HepG2 (cell line): Measurements from ENCODE around the gene CA5B. TPM values are rescaled to one million over a fixed set of nuclear protein-coding genes. Genes with fewer than 3 reads are reported as not detected.

ENCODE experiments used
- ATAC-seq: fragments of 200-7000 bp; cut with Tn5 transposase; 3 replicates; pipeline ENCODE4 v1.9.1; 2020; ENCODE audit warnings: mild to moderate bottlenecking, moderate library complexity
- Bru-seq: library from RNA; stranded (reverse); fragments of 400-500 nt; gene quantifications from one replicate; lab custom pipeline; 2021; lab: Mats Ljungman, UMichigan
- BruChase-seq, 2 experiments: library from RNA; stranded (reverse); fragments of 400-500 nt; gene quantifications; one replicate each; lab custom pipeline; 2021; lab: Mats Ljungman, UMichigan
- BruUV-seq: library from RNA; stranded (reverse); fragments of 400-500 nt; replicated peaks from 2 replicates; lab custom pipeline; 2021; lab: Mats Ljungman, UMichigan
- CTCF ChIA-PET: fragments of 300-600 bp; formaldehyde crosslinking; extraction: SDS; loops from one replicate; lab custom pipeline; 2021; ENCODE audit warnings: low total read pairs, inconsistent platforms, low intra/inter-chr PET ratio; lab: Yijun Ruan, JAX
- POLR2A ChIA-PET: fragments of 350-600 bp; sonication (Branson Sonifier 250); formaldehyde crosslinking; loops from one replicate; lab custom pipeline; 2020; ENCODE audit warnings: antibody characterized with exemption, inconsistent platforms; lab: Yijun Ruan, JAX
- DNase-seq: peaks from one replicate; pipeline ENCODE4 v3.0.0-alpha.2; 2015; ENCODE audit warnings: low spot score
- FAIRE-seq: peaks from 3 replicates; lab custom pipeline; 2011; peaks lifted over from hg19 to GRCh38; lab: Jason Lieb, UNC
- H2AFZ ChIP-seq: one replicate; pipeline ENCODE4 v1.6.1; 2011; ENCODE audit warnings: low read length, inconsistent platforms
- H3K27ac ChIP-seq: fragments of 300-600 bp; 3 replicates; pipeline ENCODE4 v1.8.0; 2011; ENCODE audit warnings: mixed run types, mild to moderate bottlenecking, mixed read lengths, low read length, inconsistent platforms; ENCODE audit not compliant: insufficient read depth; ENCODE audit errors: extremely low read length
- H3K27me3 ChIP-seq, 2 experiments: fragments of 200-600 bp in 1 of 2; 2 replicates in 1 of 2; 3 replicates in 1 of 2; pipeline versions ENCODE4 v1.6.0 to v1.8.0; 2011; ENCODE audit warnings: low read length in 2 of 2, mild to moderate bottlenecking in 2 of 2, moderate library complexity in 2 of 2, inconsistent platforms in 1 of 2; ENCODE audit not compliant: insufficient read depth in 2 of 2, control insufficient read depth in 1 of 2
- H3K36me3 ChIP-seq, 2 experiments: fragments of 200-600 bp in 1 of 2; replicated peaks in 1 of 2; 2 replicates in 1 of 2; 3 replicates in 1 of 2; pipeline versions ENCODE4 v1.5.1 to v1.8.0; 2011; ENCODE audit warnings: low read length in 2 of 2, inconsistent platforms in 1 of 2; ENCODE audit not compliant: insufficient read depth in 2 of 2, control insufficient read depth in 1 of 2
- H3K4me1 ChIP-seq: 2 replicates; pipeline ENCODE4 v1.5.1; 2012; ENCODE audit warnings: low read length, inconsistent platforms; ENCODE audit not compliant: insufficient read depth
- H3K4me2 ChIP-seq: 2 replicates; pipeline ENCODE4 v1.6.0; 2011; ENCODE audit warnings: low read depth, low read length, inconsistent platforms
- H3K4me3 ChIP-seq, 3 experiments: fragments of 200-600 bp in 1 of 3; sonication (generic), shearing (Covaris generic) in 1 of 3; replicated peaks in 1 of 3; 2 replicates each; pipeline ENCODE4 v1.5.1; 2011 to 2016; ENCODE audit warnings: low read length in 3 of 3, inconsistent platforms in 2 of 3, low read depth in 2 of 3, mild to moderate bottlenecking in 2 of 3, control low read depth in 1 of 3, mixed read lengths in 1 of 3; ENCODE audit not compliant: insufficient read depth in 1 of 3
- H3K79me2 ChIP-seq: one replicate; pipeline ENCODE4 v1.6.1; 2011; ENCODE audit warnings: low read length, inconsistent platforms; ENCODE audit not compliant: insufficient read depth
- H3K9ac ChIP-seq: 2 replicates; pipeline ENCODE4 v1.6.0; 2011; ENCODE audit warnings: mild to moderate bottlenecking, low read depth, low read length, inconsistent platforms; ENCODE audit not compliant: insufficient read depth
- H3K9me3 ChIP-seq: 2 replicates; pipeline ENCODE4 v1.5.1; 2012; ENCODE audit warnings: mild to moderate bottlenecking, low read length
- H4K20me1 ChIP-seq: 2 replicates; pipeline ENCODE4 v1.6.0; 2011; ENCODE audit warnings: inconsistent platforms, mild to moderate bottlenecking, low read length, moderate library complexity; ENCODE audit not compliant: insufficient read depth
- ZNF407 ChIP-seq: sonication (generic); formaldehyde crosslinking; IDR thresholded peaks from one replicate; pipeline ENCODE4 v1.5.1; 2020; ENCODE audit warnings: mild to moderate bottlenecking, missing genetic modification reagents; ENCODE audit errors: not compliant biosample characterization
- WGBS: methylation state at CpG from one replicate; pipeline ENCODE4 v1.1.6; 2017; ENCODE audit warnings: low lambda C conversion rate; 5-methylcytosine and 5-hydroxymethylcytosine counted together
- in situ Hi-C: cut with HindIII; loops from 2 replicates; pipeline ENCODE4 v1.10.0; 2017; ENCODE audit warnings: low pct_unique_long_range_greater_than_20kb; ENCODE audit not compliant: extremely low pct_ligation_motif_present
- intact Hi-C: fragments of 100-400 bp; cut with micrococcal nuclease; formaldehyde crosslinking; loops from one replicate; pipeline ENCODE4 v1.10.0; 2022; ENCODE audit not compliant: unreplicated experiment
- long read RNA-seq, 2 experiments: library from RNA in 1 of 2; library from polyadenylated mRNA in 1 of 2; stranded (forward) in 1 of 2; unstranded in 1 of 2; transcript quantifications; one replicate each; pipeline ENCODE4 v2.0.0, GENCODE V29; 2019 to 2022
- polyA minus RNA-seq, 3 experiments: library from RNA; depleted of rRNA, polyadenylated mRNA; stranded (reverse); fragments of >200 nt; gene quantifications; 2 replicates each; pipeline ENCODE4 v1.2.3, GENCODE V29; 2011; ENCODE audit warnings: low replicate concordance in 1 of 3
- polyA plus RNA-seq, 8 experiments: library from polyadenylated mRNA; depleted of rRNA in 3 of 8; stranded (reverse) in 7 of 8; unstranded in 1 of 8; fragments of >200 nt; fragmentation: Illumina TruSeq in 4 of 8; extraction: Trizol in 4 of 8; gene quantifications; 2 replicates each; pipeline versions ENCODE4 v1.2.1 to v1.2.3, GENCODE V29; 2011 to 2016; ENCODE audit warnings: low read depth in 4 of 8, missing spikeins in 1 of 8, mixed read lengths in 1 of 8; ENCODE audit not compliant: insufficient read depth in 1 of 8
- total RNA-seq, 5 experiments: library from RNA; depleted of rRNA; stranded (reverse); fragments of >200 nt; fragmentation: Illumina TruSeq; extraction: Trizol; gene quantifications; 2 replicates each; pipeline ENCODE4 v1.2.3, GENCODE V29; 2016; ENCODE audit warnings: low read depth in 1 of 5

The CA5B gene, protein sequence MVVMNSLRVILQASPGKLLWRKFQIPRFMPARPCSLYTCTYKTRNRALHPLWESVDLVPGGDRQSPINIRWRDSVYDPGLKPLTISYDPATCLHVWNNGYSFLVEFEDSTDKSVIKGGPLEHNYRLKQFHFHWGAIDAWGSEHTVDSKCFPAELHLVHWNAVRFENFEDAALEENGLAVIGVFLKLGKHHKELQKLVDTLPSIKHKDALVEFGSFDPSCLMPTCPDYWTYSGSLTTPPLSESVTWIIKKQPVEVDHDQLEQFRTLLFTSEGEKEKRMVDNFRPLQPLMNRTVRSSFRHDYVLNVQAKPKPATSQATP
- total RNA-seq (2016; rRNA removed; fragmentation: Illumina TruSeq; extraction: Trizol) (1.7 and 2.3 TPM in 2 replicates), polyA plus RNA-seq (2011; rRNA removed) (1.8 and 2.2 TPM in 2 replicates), polyA minus RNA-seq (2011; rRNA and poly(A)+ RNA removed; ENCODE audit: low replicate concordance) (5.5 and 9.5 TPM in 2 replicates), Bru-seq, nascent RNA (percentile 50 among the genes with signal in this experiment), BruChase-seq, experiment 1, labeled RNA remaining after a 6-hour chase (percentile 56 among the genes with signal in this experiment), BruChase-seq, experiment 2, labeled RNA remaining after a 2-hour chase (percentile 53 among the genes with signal in this experiment)
- total RNA-seq (2016; cell fraction: cytosol; rRNA removed; fragmentation: Illumina TruSeq; extraction: Trizol; ENCODE audit: low read depth), result 1.3 and 2.4 TPM in 2 replicates
- total RNA-seq (2016; cell fraction: insoluble cytoplasmic fraction; rRNA removed; fragmentation: Illumina TruSeq; extraction: Trizol), result 1.6 and 3.5 TPM in 2 replicates
- 1.3 and 2.4 TPM in 2 replicates for total RNA-seq (2016; cell fraction: membrane; rRNA removed; fragmentation: Illumina TruSeq; extraction: Trizol)
- total RNA-seq (2016; cell fraction: nucleus; rRNA removed; fragmentation: Illumina TruSeq; extraction: Trizol), result 5.5 and 5.6 TPM in 2 replicates
- 1.2 and 1.8 TPM in 2 replicates for polyA plus RNA-seq (2011; cell fraction: cytosol; rRNA removed)
- polyA plus RNA-seq (2011; cell fraction: nucleus; rRNA removed), result 3.3 and 4.2 TPM in 2 replicates
- 0.89 and 1.7 TPM in 2 replicates for polyA plus RNA-seq (2012)
- polyA plus RNA-seq (2016; cell fraction: cytosol; fragmentation: Illumina TruSeq; extraction: Trizol; ENCODE audit: low read depth), result 0.38 and 0.59 TPM in 2 replicates
- 1.3 and 1.9 TPM in 2 replicates for polyA plus RNA-seq (2016; cell fraction: insoluble cytoplasmic fraction; fragmentation: Illumina TruSeq; extraction: Trizol; ENCODE audit: low read depth)
- polyA plus RNA-seq (2016; cell fraction: membrane; fragmentation: Illumina TruSeq; extraction: Trizol; ENCODE audit: low read depth), result 0.49 and 1.0 TPM in 2 replicates
- 6.4 and 6.6 TPM in 2 replicates for polyA plus RNA-seq (2016; cell fraction: nucleus; fragmentation: Illumina TruSeq; extraction: Trizol; ENCODE audit: insufficient read depth, low read depth)
- polyA minus RNA-seq (2011; cell fraction: cytosol; rRNA and poly(A)+ RNA removed), result 0.44 and 1.2 TPM in 2 replicates
- 12.1 and 12.4 TPM in 2 replicates for polyA minus RNA-seq (2011; cell fraction: nucleus; rRNA and poly(A)+ RNA removed)
- long read RNA-seq, experiment 1, partial matches to known transcripts, result 0 of 2 reads
- long read RNA-seq, experiment 1, other reads (novel, unspliced or antisense), result 2 of 2 reads
- long read RNA-seq, experiment 2, partial matches to known transcripts, result 0 of 8 reads
- long read RNA-seq, experiment 2, other reads (novel, unspliced or antisense), result 8 of 8 reads

GRCh38 chrX:15737959-15738902 is at the start of gene CA5B:
Gene CA5B, plus strand, starts transcription at chrX:15738270. Its CDS starts 11,754 bp downstream, at chrX:15750024.
- Histone ChIP-seq H4K20me1 (no peaks in the 10 kb centered on the region), H3K4me2 (no peak within 1 kb of the TSS), H3K27ac (no peak within 1 kb of the TSS), H3K36me3 (no peaks in the 10 kb centered on the region), H3K4me3 (no peak within 1 kb of the TSS), H3K27me3 (no peaks in the 10 kb centered on the region), H3K4me1 (no peaks in the 10 kb centered on the region), H3K79me2 (no peaks in the 10 kb centered on the region), H3K9ac (no peak within 1 kb of the TSS), H2AFZ (no peak within 1 kb of the TSS), H3K9me3 (no peaks in the 10 kb centered on the region)
- 97% methylated on average over 40 of the region's 55 CpGs for WGBS
- FAIRE-seq (no peak), DNase-seq (no peak), ATAC-seq (no peak)
- intact Hi-C loops (no loop called here), in situ Hi-C loops (no loop called here)
- CTCF ChIA-PET, result no interaction called here
- BruUV-seq, result no TSS peak
- TF ChIP-seq ZNF407 (CRISPR knock-in tag), result no peak
- POLR2A ChIA-PET, result no interaction called here
